MM.1S (cell line): ENCODE measurements around the gene UPK3B.

ENCODE experiments used
- EZH2 ChIP-seq: fragments of 300-600 bp; sonication (generic); optimal IDR thresholded peaks from 2 replicates; pipeline ENCODE3; 2017; ENCODE audit warnings: low read depth, mild to moderate bottlenecking, antibody characterized with exemption, low read length, mixed read lengths
- TF ChIP-seq, protein P1 (sequence below): fragments of 300-600 bp; sonication (generic); IDR thresholded peaks from 2 replicates; pipeline ENCODE4 v1.5.1; 2016; ENCODE audit warnings: antibody characterized with exemption, low read length, mixed read lengths

- TF ChIP-seq, protein P1, sequence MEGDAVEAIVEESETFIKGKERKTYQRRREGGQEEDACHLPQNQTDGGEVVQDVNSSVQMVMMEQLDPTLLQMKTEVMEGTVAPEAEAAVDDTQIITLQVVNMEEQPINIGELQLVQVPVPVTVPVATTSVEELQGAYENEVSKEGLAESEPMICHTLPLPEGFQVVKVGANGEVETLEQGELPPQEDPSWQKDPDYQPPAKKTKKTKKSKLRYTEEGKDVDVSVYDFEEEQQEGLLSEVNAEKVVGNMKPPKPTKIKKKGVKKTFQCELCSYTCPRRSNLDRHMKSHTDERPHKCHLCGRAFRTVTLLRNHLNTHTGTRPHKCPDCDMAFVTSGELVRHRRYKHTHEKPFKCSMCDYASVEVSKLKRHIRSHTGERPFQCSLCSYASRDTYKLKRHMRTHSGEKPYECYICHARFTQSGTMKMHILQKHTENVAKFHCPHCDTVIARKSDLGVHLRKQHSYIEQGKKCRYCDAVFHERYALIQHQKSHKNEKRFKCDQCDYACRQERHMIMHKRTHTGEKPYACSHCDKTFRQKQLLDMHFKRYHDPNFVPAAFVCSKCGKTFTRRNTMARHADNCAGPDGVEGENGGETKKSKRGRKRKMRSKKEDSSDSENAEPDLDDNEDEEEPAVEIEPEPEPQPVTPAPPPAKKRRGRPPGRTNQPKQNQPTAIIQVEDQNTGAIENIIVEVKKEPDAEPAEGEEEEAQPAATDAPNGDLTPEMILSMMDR: no peak
- TF ChIP-seq EZH2: no peak
These were observed 4.8 kb downstream of the UPK3B start for GRCh38 chr7:76514926-76515771.
